Colon (tissue), 2 donors: Measurements from ENCODE around the gene TRAF6.
"Not testable (repeated sequence)": the region's sequence is repeated elsewhere in the genome, so short reads cannot be mapped to it uniquely, and the experiment has no call there.

Experiments used
- FAIRE-seq: peaks from 2 replicates; lab custom pipeline; 2012; peaks lifted over from hg19 to GRCh38; lab: Jason Lieb, UNC
- donor health status: control.
- donor health status: control.

Gene TRAF6

GRCh38 chr11:36509694-36510593, at the start of gene TRAF6:
Gene TRAF6, minus strand, starts transcription at chr11:36510272. Its CDS starts 8,757 bp downstream, at chr11:36501515.
- no peak for FAIRE-seq

GRCh38 chr11:36558571-36559413, 48.7 kb upstream of the TRAF6 start:
- no peak for FAIRE-seq

- no peak for FAIRE-seq
Observed at GRCh38 chr11:36557991-36558390, 47.9 kb upstream of the TRAF6 start.

- FAIRE-seq = not testable (repeated sequence)
Observed at GRCh38 chr11:36557390-36557789, 47.3 kb upstream of the TRAF6 start.

- no peak for FAIRE-seq
Observed at GRCh38 chr11:36550385-36551115, 40.5 kb upstream of the TRAF6 start.

GRCh38 chr11:36540998-36541397, 30.9 kb upstream of the TRAF6 start:
- FAIRE-seq = no peak

GRCh38 chr11:36534276-36534840, 24.3 kb upstream of the TRAF6 start:
- no peak for FAIRE-seq

GRCh38 chr11:36532941-36533601, 23.0 kb upstream of the TRAF6 start:
- no peak for FAIRE-seq

- no peak for FAIRE-seq
Observed at GRCh38 chr11:36530840-36531239, 20.8 kb upstream of the TRAF6 start.

- FAIRE-seq = no peak
Observed at GRCh38 chr11:36513965-36514364, 3.9 kb upstream of the TRAF6 start.

GRCh38 chr11:36512016-36512415, 1.9 kb upstream of the TRAF6 start:
- FAIRE-seq = no peak

GRCh38 chr11:36511062-36511461, 990 bp upstream of the TRAF6 start:
- not testable (repeated sequence) for FAIRE-seq

GRCh38 chr11:36510594-36510942, 496 bp upstream of the TRAF6 start:
- no peak for FAIRE-seq

- FAIRE-seq = no peak
Observed at GRCh38 chr11:36509201-36509639, 852 bp downstream of the TRAF6 start.

GRCh38 chr11:36508743-36509142, 1.3 kb downstream of the TRAF6 start:
- no peak for FAIRE-seq

- no peak for FAIRE-seq
Observed at GRCh38 chr11:36507824-36508489, 2.1 kb downstream of the TRAF6 start.

GRCh38 chr11:36501236-36501635, 8.8 kb downstream of the TRAF6 start:
- no peak for FAIRE-seq

GRCh38 chr11:36500315-36500721, 9.8 kb downstream of the TRAF6 start:
- FAIRE-seq = no peak

- no peak for FAIRE-seq
Observed at GRCh38 chr11:36499315-36499714, 10.8 kb downstream of the TRAF6 start.

- FAIRE-seq = no peak
Observed at GRCh38 chr11:36498721-36499120, 11.4 kb downstream of the TRAF6 start.

- FAIRE-seq = no peak
Observed at GRCh38 chr11:36493332-36493731, 16.7 kb downstream of the TRAF6 start.
